ENCODE measurements around the gene SLC12A6.
A peak's percentile ranks its signal among the peaks of the same experiment; 100 is the strongest.
"Not testable (repeated sequence)": the region's sequence is repeated elsewhere in the genome, so short reads cannot be mapped to it uniquely, and the experiment has no call there.

SLC12A6 gene

DNA sequence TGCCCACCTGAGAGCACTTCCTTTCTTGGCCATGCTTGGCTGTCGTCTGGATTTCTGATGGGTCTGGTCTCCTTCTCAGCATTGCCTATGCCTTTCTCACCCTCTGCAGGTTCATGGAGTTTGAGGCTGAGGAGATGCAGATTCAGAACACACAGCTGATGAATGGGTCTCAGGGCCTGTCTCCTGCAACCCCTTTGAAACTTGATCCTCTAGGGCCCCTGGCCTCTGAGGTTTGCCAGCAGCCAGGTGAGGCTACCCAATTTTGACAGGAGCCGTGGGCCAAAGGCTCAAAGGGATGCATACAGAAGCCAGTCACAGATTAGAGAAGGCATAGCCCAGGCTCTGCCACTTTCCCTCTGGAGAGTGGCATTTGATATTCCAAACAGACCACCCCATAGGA lies 16.0 kb upstream of the SLC12A6 start:
- no peaks in the 10 kb centered on the region for H3K27me3 ChIP-seq (replicated peaks; ENCODE audit: control insufficient read depth, insufficient read depth, low read length)
- no peak for DNase-seq (ENCODE audit: extremely low read depth, insufficient read length)
- H3K4me3 ChIP-seq (replicated peaks; ENCODE audit: low read depth, low read length): no peak overlapping the region
- H3K36me3 ChIP-seq (ENCODE audit: control insufficient read depth, insufficient read depth, low read length): peaks cover 11% of the 10 kb centered on the region
- TF ChIP-seq, protein P1, sequence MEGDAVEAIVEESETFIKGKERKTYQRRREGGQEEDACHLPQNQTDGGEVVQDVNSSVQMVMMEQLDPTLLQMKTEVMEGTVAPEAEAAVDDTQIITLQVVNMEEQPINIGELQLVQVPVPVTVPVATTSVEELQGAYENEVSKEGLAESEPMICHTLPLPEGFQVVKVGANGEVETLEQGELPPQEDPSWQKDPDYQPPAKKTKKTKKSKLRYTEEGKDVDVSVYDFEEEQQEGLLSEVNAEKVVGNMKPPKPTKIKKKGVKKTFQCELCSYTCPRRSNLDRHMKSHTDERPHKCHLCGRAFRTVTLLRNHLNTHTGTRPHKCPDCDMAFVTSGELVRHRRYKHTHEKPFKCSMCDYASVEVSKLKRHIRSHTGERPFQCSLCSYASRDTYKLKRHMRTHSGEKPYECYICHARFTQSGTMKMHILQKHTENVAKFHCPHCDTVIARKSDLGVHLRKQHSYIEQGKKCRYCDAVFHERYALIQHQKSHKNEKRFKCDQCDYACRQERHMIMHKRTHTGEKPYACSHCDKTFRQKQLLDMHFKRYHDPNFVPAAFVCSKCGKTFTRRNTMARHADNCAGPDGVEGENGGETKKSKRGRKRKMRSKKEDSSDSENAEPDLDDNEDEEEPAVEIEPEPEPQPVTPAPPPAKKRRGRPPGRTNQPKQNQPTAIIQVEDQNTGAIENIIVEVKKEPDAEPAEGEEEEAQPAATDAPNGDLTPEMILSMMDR (IDR thresholded peaks at IDR 0.05; ENCODE audit: insufficient read depth, low read length, poor library complexity, severe bottlenecking): no peak

DNA sequence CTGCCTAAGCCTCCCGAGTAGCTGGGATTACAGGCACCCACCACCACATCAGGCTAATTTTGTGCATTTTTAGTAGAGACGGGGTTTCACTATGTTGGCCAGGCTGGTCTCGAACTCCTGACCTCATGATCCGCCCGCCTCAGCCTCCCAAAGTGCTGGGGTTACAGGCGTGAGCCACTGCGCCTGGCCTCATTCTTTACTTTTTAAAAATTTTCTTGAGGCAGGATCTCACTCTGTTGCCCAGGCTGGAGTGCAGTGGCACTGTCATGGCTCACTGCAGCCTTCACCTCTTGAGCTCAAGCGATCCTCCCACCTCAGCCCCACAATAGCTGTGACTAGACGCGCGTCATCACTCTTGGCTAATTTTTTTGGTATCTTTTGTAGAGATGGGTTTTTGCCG lies 15.4 kb upstream of the SLC12A6 start:
- peaks cover 11% of the 10 kb centered on the region for H3K36me3 ChIP-seq (ENCODE audit: control insufficient read depth, insufficient read depth, low read length)
- not testable (repeated sequence) for DNase-seq (ENCODE audit: extremely low read depth, insufficient read length)

DNA sequence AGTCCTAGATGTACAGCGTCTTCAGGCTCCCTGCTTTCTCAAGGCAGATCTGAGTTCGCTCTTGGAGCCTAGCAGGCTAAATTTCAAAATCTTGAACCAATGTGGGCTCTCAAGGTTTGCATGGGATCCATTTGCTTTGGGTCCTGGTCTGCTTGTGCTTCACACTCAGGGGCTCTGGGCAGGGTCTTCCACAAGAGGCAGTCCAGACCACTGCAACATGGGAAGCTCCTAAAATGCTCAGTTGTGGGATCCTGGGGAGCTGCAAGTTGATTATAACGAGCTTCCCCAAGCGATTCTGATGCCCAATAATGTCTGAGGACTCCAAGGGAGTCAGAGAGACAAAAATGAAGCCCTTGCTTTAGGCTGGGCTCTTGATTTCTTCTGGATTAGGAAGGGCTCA lies 12.2 kb upstream of the SLC12A6 start:
- H3K27me3 ChIP-seq (replicated peaks; ENCODE audit: control insufficient read depth, insufficient read depth, low read length): no peaks in the 10 kb centered on the region
- no peak overlapping the region for H3K4me3 ChIP-seq (replicated peaks; ENCODE audit: low read depth, low read length)
- no peaks in the 10 kb centered on the region for H3K36me3 ChIP-seq (ENCODE audit: control insufficient read depth, insufficient read depth, low read length)
- no peak for DNase-seq (ENCODE audit: extremely low read depth, insufficient read length)
- TF ChIP-seq, protein P1 (IDR thresholded peaks at IDR 0.05; ENCODE audit: insufficient read depth, low read length, poor library complexity, severe bottlenecking): no peak

More for the DNA sequence above, 15.4 kb upstream of the SLC12A6 start:
- H3K27me3 ChIP-seq (replicated peaks; ENCODE audit: control insufficient read depth, insufficient read depth, low read length); H3K4me3 ChIP-seq (replicated peaks; ENCODE audit: low read depth, low read length): not testable (repeated sequence)

DNA sequence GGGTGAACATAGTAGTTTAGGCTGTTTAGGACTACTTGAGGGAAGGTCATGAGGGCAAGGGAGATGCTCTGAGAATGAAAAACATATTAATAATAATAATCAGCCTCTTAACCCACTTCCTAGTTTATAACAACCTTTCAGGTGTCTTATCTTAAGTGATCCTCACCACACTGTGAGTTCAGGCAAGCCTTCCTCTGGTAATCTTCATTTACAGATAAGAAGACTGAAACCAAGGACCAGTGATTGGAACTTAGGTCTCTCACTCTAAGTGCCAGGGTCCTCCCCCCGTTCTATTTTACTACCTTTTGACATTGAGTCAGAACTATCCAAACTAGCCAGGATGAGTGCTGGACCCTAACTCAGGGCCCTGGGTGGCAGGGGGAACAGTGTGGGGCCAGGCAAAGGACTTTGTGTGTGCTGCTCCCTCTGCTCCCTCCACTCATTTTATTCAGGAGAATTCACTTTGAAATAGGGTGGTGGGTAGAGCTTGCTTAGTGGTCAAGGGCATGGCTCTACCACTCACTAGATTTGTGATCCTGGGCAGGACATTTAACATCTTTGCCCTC lies 11.2 kb upstream of the SLC12A6 start:
- H3K36me3 ChIP-seq (ENCODE audit: control insufficient read depth, insufficient read depth, low read length): no peaks in the 10 kb centered on the region
- no peak for DNase-seq (ENCODE audit: extremely low read depth, insufficient read length)
- H3K4me3 ChIP-seq (replicated peaks; ENCODE audit: low read depth, low read length): no peak overlapping the region
- no peaks in the 10 kb centered on the region for H3K27me3 ChIP-seq (replicated peaks; ENCODE audit: control insufficient read depth, insufficient read depth, low read length)
- TF ChIP-seq, protein P1 (IDR thresholded peaks at IDR 0.05; ENCODE audit: insufficient read depth, low read length, poor library complexity, severe bottlenecking): no peak

DNA sequence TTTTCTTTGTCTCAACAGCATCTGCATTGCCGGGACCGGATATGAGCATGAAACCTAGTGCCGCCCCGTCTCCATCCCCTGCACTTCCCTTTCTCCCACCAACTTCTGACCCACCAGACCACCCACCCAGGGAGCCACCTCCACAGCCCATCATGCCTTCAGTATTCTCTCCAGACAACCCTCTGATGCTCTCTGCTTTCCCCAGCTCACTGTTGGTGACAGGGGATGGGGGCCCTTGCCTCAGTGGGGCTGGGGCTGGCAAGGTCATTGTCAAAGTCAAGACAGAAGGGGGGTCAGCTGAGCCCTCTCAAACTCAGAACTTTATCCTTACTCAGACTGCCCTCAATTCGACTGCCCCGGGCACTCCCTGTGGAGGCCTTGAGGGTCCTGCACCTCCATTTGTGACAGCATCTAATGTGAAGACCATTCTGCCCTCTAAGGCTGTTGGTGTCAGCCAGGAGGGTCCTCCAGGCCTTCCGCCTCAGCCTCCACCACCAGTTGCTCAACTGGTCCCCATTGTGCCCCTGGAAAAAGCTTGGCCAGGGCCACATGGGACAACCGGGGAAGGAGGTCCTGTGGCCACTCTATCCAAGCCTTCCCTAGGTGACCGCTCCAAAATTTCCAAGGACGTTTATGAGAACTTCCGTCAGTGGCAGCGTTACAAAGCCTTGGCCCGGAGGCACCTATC lies 10.5 kb upstream of the SLC12A6 start:
- DNase-seq (ENCODE audit: extremely low read depth, insufficient read length): no peak
- no peaks in the 10 kb centered on the region for H3K36me3 ChIP-seq (ENCODE audit: control insufficient read depth, insufficient read depth, low read length)
- TF ChIP-seq, protein P1 (IDR thresholded peaks at IDR 0.05; ENCODE audit: insufficient read depth, low read length, poor library complexity, severe bottlenecking): no peak

DNA sequence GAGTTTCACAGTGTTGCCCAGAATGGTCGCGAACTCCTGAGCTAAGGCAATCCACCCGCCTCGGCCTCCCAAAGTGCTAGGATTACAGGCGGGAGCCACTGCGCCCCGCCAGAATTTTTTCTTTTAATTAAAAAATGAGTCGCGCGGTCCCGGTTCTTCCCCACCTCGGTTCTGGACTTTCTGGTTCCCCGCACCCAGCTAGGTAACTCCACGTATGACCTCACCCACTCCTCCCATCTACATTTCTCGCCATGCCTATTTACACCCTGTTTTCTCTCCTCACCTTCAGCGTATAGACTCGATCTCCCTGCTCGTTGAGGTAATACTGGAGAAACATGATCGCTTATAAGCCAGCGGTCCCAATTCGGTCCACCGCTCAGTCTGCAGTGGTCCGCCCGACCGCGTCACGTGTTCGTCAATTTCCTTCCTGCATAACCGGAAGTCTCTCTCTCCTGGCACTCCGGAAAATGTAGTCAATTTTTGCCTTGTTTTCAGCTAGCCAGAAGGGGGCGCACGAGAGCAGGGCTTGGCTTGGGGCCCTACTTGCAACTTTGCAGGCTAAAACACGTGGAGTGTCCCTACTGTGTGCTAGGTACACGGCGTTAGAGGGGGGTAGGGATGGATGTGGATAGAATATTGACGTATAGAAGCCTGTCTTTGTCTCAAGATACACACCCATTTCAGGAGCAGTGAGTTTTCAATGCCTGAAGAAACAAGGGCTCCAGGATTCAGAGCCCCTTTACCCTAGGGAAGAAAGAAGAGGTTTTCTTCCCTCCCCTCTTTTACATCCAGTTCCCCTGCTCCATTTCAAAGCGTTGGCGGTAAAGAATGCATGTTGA lies 5.4 kb upstream of the SLC12A6 start, which contains the start of the genes NOP10 and NUTM1:
TSS of gene NOP10 (minus strand) at position 400 of the 839 bp plus-strand sequence. CDS start at position 337, 63 bp downstream.
TSS of gene NUTM1 (plus strand) at position 579 of the 839 bp plus-strand sequence. CDS start 382 bp downstream, outside the sequence.
- H3K4me3 ChIP-seq (replicated peaks; ENCODE audit: low read depth, low read length): peak within 1 kb of the TSS; percentile 88
- no peaks in the 10 kb centered on the region for H3K27me3 ChIP-seq (replicated peaks; ENCODE audit: control insufficient read depth, insufficient read depth, low read length)
- TF ChIP-seq, protein P1 (IDR thresholded peaks at IDR 0.05; ENCODE audit: insufficient read depth, low read length, poor library complexity, severe bottlenecking): peak; percentile 96
- peak; percentile 87 for DNase-seq (ENCODE audit: extremely low read depth, insufficient read length)
- H3K36me3 ChIP-seq (ENCODE audit: control insufficient read depth, insufficient read depth, low read length): no peaks in the 10 kb centered on the region; the same call in 1 of the 2 replicates

More for the DNA sequence above, 10.5 kb upstream of the SLC12A6 start:
- Histone ChIP-seq H3K27me3 (replicated peaks; ENCODE audit: control insufficient read depth, insufficient read depth, low read length) (no peaks in the 10 kb centered on the region), H3K4me3 (replicated peaks; ENCODE audit: low read depth, low read length) (no peak overlapping the region)

DNA sequence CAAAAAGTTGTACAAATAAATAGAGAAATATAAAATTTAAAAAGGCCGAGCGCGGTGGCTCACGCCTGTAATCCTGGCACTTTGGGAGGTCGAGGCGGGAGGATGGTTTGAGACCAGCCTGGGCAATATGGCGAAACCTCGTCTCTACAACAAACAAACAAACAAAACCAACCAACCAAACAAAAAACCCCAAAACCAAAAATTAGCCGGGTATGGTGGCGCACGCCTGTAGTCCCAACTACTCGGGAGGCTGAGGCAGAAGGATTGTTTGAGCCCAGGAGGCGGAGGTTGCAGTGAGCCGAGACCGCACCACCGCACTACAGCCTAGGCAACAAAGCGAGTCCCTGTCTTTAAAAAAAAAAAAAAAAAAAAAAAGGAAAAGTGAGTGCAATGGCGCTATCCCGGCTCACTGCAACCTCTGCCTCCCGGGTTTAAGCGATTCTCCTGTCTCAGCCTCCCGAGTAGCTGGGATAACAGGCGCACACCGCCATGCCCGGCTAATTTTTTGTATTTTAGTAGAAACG lies 4.7 kb upstream of the SLC12A6 start:
- H3K4me3 ChIP-seq (replicated peaks; ENCODE audit: low read depth, low read length): peak overlapping the region; percentile 88
- DNase-seq (ENCODE audit: extremely low read depth, insufficient read length); H3K36me3 ChIP-seq (ENCODE audit: control insufficient read depth, insufficient read depth, low read length); H3K27me3 ChIP-seq (replicated peaks; ENCODE audit: control insufficient read depth, insufficient read depth, low read length): not testable (repeated sequence)
